GM21526 (cell line): ENCODE measurements around the gene HOXC4.
"Not testable (repeated sequence)": the region's sequence is repeated elsewhere in the genome, so short reads cannot be mapped to it uniquely, and the experiment has no call there.

ENCODE experiments used
- ATAC-seq: cut with Tn5 transposase; IDR thresholded peaks from one replicate; pipeline ENCODE4 v1.9.1; 2021; ENCODE audit warnings: moderate library complexity; ENCODE audit not compliant: unreplicated experiment, low FRiP score

The HOXC4 gene

DNA sequence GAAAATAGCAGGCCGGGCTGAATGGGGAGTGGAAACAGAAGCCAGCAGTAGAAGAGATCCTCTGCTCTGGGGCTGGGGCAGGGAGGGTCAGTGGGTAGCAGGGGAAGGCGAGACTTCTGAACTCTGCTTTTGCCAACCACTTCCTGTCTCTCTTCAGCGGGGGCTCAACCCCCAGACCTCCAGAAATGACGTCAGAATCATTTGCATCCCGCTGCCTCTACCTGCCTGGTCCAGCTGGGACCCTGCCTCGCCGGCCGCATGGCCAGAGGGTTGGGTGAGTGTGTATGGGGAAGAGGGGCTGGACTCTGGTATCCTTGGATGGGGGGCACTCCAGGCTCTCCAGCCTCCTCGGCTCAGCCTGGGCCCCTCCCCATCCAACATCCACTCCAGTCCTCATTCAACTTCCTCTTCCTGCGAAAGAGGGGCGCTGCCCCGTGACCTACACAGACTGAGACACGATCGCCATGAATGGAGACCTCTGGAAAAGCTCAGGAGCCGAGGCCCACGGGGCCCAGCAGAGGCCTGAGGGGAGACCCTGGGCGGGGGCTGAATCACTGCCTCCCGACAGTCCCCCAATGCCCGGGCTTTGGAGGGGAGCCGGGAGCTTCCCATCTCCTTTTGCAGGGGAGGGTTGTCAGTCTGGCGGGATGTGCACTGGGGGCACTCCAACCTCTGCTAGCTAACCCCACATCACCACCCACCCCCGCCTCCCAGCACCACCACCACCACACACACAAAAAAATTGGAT lies 458 bp upstream of the HOXC4 start:
- ATAC-seq: peak; percentile 64

DNA sequence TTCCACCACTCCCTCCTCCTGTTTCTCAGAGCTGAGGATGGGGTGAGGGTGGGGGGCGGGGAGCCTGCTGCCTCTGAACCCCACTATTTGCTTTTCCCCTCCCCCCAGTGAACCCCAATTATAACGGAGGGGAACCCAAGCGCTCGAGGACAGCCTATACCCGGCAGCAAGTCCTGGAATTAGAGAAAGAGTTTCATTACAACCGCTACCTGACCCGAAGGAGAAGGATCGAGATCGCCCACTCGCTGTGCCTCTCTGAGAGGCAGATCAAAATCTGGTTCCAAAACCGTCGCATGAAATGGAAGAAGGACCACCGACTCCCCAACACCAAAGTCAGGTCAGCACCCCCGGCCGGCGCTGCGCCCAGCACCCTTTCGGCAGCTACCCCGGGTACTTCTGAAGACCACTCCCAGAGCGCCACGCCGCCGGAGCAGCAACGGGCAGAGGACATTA lies 1.1 kb downstream of the HOXC4 start:
- ATAC-seq: no peak

DNA sequence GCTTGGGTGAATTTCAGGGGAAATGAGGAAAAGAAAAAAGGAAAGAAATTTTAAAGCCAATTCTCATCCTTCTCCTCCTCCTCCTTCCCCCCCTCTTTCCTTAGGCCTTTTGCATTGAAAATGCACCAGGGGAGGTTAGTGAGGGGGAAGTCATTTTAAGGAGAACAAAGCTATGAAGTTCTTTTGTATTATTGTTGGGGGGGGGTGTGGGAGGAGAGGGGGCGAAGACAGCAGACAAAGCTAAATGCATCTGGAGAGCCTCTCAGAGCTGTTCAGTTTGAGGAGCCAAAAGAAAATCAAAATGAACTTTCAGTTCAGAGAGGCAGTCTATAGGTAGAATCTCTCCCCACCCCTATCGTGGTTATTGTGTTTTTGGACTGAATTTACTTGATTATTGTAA lies 1.9 kb downstream of the HOXC4 start:
- no peak for ATAC-seq

DNA sequence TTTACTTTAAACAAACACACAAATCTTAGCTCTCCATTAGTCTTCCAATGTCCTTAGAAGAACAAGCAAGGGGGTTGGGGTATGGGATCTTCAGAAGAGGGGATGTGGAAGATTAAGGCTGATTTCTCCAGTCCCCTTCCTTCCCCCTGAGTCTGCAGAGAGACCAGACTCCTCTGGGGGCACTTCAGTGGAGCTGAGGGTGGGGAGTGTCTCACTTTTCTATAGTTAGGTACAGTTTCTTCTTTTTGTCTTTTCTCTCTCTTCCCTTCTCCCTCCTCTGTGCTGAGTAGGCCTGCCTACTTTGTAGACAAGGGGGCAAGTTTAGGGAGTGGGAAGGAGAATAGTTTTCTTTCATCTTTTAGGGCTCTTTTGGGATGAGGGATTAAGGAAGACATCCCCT lies 2.5 kb downstream of the HOXC4 start:
- no peak for ATAC-seq

DNA sequence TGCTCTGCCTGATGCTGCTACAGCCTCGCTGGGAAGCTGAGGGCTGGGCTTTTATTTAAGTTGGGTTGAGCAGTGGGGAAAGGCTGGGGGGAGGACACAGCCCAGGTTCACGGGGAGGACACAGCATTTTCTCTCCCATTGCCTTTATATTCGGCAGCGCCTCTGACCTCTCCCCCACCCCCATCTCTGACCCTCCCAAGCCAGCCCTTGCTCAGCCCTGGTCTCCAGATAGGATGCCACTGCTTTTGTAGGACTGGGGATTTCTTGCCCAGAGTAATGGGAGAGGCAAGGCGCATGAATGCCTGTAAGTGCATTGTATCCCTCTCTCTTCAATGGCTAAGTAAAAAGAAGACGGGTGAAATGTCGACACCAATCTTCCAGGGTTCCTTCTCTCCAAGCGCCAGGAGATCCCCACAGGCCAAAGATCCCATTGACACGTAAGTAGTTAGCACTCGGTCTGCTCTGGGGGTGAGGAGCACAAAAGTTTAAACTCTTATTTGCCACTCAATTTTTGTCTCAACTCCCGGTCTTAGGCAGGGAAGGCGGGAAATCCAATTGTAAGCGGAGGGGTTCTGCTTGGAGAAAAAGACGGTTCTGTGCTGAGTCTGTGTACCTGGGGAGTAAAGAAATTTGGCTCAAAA lies 4.6 kb downstream of the HOXC4 start:
- no peak for ATAC-seq

DNA sequence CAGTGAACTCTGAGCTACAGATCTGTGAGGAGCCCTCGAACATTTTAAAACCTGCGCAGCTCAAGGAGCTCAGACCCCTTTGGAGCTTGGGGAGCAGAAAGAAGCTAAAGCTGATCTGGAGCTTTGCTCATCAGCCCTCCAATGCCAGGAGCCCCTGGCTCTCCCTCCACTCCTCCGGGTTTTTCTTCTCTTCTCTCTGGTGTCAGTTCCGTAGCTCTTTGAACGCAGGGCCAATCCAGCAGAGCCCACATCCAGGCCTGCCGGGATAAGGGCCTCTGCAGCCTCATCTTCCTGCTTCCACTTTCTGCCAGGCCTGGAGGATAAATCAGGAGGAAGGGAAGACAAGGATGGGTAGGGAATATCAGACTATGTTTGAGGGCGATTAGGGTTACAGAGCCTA lies 6.0 kb downstream of the HOXC4 start:
- no peak for ATAC-seq

DNA sequence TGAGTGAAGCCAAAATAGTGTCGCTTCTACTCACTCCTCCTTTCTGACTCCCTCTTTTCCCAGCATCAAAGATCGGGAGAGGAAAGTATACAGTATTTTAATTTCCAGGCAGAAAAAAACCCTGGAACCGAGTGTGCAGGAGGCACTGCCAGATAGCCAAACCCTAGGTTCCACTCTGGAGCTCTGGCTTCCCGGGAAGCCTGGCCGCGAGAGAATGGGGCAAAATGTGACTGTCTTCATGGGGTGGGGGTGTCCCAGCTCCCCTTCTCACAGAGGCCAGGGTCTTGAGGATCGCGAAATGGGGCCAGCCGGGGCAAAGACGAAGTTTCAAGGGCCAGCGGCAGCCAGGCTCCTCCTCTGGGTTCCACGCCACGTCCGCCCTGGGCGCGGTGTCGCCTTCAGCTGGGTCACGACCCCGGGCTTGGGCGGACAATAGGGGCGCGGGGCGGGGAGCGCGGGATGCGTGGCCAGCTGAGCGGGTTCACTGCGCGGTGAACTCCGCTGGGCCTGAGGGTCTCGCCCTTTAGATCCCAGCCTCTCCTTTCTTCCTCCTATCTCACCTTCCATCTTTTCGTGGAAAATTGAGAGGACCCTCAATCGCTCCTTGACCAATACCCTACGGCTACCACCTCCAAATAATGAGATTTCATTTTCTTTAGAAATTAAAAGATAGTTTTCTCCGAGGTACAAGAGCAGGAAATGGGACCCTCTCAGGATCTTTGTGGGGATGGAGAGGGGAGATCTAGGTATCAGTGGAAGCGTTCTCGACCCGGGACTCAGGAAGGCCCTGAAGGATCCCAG lies 6.7 kb downstream of the HOXC4 start:
- ATAC-seq: no peak

DNA sequence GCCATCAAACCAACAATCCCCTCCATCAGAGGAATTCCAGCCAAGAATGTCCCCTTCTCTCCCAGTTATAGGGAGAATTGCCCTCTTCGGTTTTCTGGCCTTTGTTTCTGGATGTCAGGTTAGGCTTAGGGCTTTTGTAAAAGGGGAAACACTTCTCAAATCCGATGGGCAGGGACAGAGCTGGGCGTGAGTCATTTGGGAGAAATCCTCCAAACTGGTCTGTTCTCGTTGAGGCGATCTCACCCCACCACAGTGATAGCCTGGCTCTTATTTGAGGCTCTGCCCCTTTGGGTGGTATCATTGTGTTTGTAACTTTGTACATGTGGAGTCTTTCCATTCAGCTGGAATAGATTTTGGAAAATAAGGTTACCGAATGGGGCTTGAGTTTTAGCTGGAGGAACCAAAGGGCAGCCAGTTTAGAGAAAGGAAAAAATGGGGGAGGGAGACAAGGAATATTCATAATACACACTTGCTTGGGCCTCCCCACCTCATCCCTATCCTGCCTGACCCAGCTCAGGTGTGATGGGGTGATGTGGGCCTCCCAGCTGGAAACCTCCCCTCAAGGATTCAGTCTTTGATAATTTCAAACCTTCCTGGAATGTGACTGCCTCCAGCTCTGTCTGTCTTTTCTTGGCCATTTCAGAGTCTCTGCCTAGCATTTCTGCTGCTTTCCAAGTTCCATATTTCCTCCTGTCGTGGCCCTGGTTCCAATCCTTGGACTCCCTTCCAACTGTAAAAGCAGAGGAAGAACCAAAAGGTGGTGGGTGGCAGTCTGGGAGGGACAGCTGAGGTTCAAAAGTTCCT lies 7.5 kb downstream of the HOXC4 start:
- ATAC-seq: no peak

DNA sequence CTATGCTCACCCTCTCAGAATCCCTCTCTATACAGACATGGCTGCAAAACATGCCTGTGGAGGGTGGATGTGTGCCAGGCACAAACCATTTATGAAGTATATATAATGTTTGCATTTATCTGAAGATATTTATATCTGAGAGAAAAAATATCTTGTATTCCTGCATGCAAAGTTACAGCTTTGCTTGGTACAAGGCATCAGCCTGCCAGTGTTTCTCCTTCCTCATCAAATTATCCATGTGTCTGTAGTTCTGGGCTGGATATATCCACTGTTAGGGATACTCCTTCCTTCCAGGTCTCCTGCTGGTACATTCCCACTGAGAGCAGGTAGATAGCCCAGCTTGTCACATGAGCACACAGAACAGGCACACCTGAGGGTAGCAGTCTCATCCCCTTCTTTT lies 12.0 kb downstream of the HOXC4 start:
- ATAC-seq: no peak

DNA sequence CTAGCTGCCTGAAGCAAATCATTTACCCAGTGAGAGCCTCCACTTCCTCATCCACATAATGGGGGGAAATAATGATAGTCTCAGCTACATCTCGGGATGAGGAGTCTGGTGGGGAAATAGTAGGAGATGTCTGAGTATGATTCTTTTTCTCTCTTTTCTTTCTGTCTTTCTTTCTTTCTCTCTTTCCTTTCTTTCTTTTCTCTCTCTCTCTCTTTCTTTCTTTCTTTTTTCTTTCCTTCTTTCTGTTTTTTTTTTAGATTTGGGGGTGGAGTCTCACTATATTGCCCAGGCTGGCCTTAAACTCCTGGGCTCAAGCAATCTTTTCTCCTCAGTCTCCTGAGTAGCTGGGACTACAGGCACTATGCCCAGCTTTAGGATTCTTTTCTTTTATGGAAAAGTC lies 12.8 kb downstream of the HOXC4 start:
- ATAC-seq: no peak

DNA sequence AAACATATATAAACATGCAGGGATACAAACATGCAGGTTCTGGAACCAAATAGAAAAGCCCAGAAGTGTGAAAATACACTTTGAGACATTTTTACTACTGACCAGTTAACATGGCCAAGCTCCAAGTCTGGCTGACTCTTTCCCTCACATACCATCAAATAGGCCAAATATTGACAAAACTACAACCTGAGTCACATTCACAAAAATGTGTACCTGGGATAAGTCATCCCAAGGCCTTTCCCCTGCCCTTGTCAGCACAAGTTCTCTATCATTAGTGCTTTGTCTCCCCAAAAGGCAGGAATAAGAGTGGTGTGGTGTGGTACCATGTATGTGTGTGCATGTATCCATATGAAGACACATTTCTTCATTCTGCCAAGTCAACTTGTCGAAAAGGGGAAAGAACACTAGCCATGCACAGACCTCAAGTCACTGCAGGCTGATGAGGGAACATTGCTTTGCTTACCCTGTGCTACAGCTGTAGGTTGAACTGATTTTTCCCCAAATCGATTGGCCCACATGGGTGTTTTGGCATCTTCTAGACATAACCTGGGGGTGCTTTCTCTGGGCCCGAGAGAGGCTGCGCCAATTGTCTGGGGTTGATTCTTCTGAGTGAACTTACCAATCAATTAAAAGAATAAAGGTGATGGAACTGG lies 14.9 kb downstream of the HOXC4 start:
- no peak for ATAC-seq

DNA sequence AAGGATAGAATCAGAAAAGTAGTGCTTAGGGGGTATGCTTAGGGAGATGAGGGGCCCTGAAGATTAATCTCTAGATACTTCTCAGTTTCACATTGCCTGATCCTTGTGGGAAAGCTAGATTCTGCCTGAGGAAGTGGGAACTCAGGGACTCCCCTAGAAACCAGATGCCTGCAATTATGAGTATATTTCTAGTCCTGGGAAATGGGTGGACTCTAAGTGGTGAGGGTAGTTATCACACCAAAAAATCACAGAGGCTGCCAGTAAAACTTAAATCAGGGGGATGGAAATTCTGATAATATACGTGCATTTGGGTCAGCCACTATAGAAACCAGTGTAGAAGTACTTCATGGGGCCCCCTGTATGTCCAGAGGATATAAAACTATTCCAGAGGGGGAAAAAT lies 18.3 kb downstream of the HOXC4 start:
- no peak for ATAC-seq

DNA sequence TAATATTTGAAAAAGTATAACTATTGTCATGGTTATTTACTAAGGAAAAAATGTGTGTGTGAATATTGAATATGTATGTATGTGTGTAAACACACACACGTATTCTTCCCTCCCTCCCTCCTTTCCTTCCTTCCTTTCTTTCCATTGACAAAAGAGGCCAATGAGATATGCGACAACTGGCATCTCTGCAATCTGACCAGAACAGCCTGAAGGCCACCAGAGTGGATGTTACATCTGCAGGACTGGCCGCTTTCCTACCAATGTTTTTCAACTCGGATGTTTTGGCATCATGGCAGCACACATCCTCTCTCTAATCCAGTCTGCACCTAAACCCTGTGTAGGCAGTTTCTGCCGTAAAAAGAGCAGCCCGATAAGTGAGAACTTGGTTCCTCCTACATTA lies 20.7 kb downstream of the HOXC4 start:
- ATAC-seq: no peak

DNA sequence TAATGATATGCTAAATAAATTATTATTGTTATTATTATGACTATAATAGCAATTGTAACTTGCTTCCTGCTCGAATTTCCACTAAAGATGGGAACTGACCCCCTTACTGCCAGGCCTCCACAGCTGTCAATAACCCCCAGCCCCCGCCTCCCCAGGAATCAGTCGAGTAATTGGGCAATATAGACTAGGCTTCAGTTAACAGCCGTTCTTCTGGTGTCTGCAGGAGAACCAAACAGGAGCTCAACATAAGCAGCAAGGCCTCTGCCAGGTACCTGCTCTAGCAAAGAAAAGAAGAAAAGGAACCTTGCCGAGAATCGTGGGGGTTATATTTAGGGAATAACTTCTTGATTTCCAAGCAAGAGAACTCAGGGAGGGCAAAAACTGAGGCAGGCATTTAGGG lies 21.8 kb downstream of the HOXC4 start:
- no peak for ATAC-seq

DNA sequence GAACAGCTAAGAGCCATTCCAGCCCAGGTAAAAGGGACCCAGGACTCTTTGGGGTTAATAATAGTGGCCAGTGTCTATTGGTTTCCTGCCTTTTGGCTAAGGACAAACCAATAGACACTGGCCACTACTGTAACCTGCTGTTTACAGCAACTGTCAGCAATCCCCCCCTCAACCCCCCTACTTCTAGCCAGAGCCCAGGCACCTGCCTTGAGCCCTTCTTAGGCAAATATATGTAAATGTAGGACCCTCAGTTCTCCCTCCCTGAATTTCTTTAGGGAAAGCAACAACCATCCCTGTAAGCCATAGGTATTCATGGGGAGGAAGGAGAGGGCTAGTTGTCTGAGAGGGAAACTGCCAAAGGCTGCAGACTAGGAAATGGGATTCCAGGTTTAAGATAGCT lies 22.3 kb downstream of the HOXC4 start:
- no peak for ATAC-seq

DNA sequence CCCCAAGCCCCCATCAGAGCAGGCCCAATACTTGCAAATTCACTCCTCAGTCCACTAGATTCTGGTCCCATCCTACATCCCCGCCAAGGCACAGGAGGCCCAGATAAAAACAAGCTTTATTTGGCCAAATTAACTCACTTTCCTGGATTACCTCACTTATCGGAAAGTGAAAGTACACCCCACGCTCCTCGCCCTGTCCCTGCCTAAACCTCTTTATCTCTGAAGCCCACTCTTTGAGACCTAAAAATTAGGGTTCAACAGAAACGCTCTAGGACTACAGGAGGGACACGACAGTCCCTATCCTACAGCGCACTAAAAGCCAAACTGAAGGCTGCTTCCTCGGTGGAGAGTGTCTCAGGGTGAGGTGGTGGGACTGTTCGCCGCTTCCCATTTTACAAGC lies 24.2 kb downstream of the HOXC4 start:
- ATAC-seq: not testable (repeated sequence)

DNA sequence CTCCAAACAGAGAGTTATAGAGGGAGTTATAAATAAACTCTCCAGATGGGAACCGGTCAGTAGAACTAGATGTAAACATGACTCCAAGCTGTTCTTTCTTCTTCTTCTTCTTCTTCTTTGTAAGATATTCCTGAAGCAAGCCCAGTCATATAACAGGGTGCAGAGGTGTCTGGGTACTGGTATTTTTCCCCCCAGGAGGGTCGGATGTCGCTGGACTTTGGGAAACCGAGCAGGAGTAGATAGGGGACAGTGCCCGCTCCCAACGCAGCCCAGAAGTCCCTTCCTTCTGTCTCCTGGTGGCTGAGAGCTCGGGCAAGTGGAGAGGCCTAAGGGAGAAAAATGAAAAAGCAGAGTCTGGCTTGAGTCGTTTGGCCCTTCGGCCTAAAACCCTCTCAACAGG lies 25.5 kb downstream of the HOXC4 start:
- not testable (repeated sequence) for ATAC-seq

DNA sequence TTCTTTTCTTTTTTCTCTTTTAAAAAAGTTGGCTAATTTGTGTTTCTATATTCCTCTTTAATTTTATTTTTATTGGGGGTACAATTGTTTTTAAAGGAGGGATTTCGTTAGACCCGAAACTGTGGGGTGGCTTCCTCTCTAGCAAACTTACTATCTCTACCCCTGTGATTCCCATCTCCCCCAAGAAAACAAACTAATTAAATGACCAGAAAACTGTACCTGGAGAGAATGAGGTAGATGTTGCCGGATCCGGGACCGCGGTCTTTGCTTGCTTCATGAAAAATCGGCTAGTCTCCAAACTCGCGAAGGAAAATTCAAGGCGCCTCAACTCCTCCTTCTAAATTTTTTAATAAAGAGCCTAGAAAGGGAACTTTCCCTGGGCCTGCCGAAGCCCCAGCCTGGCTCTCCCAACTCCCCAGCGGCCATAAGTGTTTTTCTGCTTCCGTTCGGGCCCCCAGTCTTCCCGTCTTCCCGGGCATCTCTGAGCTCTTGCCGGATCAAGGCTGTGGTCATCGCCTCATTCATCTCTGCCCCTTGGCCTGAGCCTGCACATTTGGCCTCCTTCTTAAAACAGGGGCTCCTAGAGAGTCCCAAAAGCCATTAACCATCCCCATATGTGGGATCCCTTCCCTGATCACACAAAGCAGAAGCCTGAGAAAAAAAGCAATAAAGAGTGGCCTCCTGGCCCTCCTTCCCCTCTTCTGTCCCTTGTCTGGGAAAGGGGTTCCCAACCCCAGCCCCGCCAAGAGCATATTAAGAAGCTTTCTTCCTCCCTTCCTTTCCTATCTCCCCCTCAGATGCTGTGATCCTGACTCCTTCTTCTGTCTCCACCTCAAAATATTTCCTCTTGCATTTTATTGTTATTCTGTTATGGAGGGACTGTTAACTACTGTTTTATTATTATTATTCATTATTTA lies 26.6 kb downstream of the HOXC4 start:
- not testable (repeated sequence) for ATAC-seq

DNA sequence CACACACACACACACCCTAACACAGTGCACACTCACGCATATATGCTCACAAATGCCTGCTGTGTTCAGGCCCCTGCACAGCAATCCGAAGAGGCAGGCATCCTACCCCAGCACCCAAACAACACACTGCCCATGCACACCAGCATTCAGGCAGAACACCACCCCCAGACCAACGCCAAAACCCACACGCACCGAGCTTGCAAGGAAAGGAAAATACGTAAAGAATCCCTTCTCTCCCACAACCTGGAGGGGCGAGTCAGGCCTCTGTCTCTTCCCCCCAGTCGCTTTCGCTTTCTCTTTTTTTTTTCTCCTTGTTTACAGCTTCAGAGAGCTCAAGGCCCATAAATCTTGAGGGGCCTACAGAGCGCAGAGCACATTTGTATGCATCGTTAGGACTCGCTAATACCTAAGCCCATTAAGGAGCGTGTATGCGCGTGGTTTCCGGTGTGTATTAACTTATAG lies 27.4 kb downstream of the HOXC4 start:
- not testable (repeated sequence) for ATAC-seq
